Activated CD8-positive, alpha-beta memory T cell treated with anti-CD3 and anti-CD28 coated beads, Interleukin-2, amount 50 U/mL, for 24 hours (primary cell): ENCODE data around the gene SEC23B.

Experiments used
- DNase-seq: peaks from one replicate; pipeline ENCODE4 v3.0.0-alpha.2; 2020; ENCODE audit errors: extremely low read depth

SEC23B gene

GRCh38 chr20:18587665-18588573 is 80.2 kb downstream of the SEC23B start, which contains the start of gene DTD1:
TSS of gene DTD1 (plus strand) at chr20:18588054. CDS start at chr20:18588073, 19 bp downstream.
- DNase-seq, result peak; percentile 71

DNA sequence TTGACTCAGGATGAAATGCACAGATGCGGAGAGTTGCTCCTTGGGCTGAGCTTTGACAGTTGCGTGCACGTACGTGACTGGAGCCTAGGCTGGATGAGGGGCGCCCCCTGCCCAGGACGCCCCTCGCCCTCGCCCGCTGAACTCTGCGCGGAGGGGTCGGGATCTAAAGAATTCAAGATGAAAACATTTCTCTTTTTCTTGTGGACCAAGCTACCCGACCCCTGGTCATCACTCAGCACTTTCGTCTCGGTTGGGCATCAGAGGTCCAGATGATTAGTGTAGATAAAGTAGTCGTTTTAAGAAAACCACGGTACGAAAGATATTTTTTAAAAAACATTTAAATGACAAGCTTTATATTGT is 80.8 kb downstream of the SEC23B start:
- no peak for DNase-seq

DNA sequence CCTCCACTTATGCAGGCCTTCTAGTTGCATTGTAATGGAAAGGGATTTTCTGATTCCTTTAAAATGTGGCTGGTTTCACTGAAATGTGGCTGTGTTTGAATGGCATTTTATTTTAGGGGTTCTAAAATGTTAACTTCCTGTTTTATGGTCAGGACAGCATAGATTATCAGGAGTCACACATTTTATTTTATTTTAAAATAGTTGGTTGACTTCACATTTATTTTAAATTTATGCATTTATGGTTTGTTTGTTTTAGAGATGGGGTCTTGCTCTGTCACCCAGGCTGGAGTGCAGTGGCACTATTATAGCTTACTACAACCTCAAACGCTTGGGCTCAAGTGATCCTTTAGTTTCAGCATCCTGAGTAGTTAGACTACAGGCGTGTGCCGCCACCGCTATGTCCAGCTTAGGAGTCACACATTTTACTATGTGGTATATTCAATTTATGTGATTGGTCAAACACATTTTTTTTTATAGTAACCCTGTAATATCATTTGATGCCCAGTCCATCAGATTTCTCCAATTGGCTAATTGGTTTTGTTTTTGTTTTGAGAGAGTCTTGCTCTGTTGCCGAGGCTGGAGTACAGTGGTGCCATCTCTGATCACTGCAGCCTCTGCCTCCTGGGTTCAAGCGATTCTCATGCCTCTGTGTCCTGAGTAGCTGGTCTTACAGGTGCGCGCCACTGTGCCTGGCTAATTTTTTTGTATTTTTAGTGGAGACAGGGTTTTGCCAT is 82.4 kb downstream of the SEC23B start:
- DNase-seq, result no peak

DNA sequence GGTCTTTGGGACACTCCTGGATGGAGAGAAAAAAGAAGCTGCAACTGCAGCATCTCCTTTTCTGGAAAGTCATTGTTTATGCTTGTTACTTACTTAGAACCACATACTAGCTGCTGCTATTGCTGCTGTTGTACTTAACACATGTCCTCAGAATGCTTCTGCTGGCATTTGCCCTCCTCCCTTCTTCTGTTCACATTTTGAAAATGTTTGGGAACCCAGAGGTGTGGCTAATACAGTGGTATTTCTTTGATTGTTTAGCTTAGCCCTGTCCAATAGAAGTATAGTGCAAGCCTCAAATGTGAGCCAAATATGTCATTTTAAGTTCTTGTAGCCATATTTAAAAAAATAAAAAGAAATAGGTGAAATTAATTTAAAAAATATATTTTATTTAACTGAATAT is 88.5 kb downstream of the SEC23B start:
- no peak for DNase-seq

DNA sequence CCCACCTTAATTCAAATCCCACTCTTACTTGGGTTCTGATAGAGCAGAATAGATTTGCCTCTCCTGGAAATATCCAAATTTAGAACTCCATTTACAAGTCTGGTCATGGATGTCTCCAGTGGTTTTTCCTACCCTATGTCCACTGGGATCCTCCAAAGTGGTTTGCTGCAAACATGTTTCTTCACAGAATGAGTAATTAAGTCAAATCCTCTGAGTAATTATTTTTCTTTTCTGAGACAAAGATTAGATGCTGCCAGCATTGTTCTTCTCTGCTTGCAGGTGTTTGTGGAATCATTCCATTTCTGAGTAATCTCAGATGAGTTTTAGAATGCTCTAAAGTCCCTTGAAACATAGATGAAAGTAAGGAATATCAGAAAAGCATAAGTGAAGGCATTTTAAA is 102.0 kb downstream of the SEC23B start:
- no peak for DNase-seq
